HG03139 (cell line): ENCODE data around the gene PPEF1.
"Not testable (repeated sequence)": the region's sequence is repeated elsewhere in the genome, so short reads cannot be mapped to it uniquely, and the experiment has no call there.

ENCODE experiments used
- ATAC-seq: cut with Tn5 transposase; IDR thresholded peaks from one replicate; pipeline ENCODE4 v1.9.1; 2021; ENCODE audit not compliant: unreplicated experiment

Gene PPEF1

DNA sequence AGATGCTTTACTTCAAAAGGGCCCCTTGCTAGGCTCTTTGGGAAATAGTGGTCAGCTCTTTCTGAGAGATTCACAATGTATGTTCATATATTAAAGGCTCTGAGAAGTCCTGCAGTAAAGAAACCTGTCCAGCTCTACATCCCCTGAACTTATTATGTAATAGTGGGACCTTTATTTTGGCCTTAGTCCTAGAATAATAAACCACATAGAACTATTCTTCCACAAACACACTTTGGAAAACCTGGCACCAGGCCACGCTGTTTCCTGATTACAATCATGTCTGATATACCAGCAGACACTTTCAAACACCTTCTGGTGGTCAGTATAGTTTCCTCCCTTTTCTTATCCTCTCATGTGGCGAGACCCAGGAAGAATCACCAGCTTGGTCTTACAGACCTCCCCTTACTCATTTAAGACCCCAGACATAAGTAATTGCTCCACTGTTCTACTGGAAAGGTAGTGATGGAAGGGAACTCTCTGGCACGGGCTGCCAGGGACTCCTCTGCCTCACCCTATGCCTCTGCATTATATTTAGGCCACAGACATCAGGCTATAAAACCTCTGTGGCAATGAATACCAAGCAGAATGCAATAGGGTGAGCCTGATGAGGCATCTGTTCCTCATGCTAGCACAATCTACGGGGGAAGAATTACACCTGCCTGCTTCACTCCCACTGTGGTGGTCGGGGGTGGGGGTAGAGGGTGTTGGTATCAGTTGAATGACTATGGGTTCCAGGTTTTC, 5.7 kb upstream of the PPEF1 start:
- no peak for ATAC-seq

DNA sequence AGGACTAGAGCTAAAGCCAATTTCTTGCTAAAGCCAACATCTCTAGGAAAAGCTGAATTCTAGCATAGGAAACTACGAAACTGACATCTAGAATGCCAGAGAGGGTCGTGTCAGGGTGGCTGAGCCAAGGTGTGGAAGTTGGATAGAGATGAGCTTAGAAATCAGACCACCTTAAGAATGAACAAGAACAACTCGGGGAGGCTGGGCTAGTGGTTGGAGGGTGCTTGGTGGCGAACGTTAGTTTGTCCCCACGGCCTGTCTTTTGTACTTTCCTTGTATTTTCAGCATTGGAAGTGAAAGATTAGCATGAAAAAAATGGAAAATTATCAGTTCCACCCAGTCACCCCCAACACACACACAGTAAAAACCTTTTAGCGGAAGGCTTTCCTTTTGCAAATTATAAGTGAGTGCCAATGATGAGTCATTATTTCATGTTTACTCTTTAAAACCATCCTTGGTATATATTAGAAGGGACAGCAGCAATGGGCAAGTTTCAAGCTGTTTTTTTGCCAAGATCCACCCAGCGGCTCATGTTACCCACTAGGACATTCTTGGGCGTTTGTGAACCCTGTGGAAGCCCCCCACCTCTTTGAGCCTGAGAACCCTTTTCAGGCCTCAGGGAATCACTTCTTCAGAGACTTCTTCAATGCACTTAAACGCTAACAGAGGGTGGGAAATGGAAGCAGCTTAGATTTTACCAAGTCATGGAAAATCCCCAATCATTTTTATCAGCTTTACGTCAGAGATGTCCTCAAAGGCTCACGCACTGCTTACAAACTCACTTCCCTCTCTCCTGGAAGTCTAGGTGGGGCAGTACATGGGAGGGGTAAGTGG, 4.9 kb upstream of the PPEF1 start:
- no peak for ATAC-seq

DNA sequence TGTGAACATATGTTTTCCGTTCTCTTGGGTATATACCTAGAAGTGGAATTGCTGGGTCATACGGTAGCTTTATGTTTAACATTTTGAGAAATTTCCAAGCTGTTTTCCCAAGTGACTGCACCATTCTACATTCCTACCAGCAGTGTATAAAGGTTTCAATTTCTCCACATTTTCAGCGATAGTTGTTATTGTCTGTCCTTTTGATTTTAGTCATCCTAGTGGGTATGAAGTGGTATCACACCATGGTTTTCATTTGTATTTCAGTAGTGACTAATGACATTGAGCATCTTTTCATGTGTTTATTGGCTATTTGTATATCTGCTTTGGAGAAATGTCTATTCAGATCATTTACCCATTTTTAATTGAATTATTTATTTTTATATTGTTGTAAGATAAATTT, 2.4 kb downstream of the PPEF1 start:
- no peak for ATAC-seq

DNA sequence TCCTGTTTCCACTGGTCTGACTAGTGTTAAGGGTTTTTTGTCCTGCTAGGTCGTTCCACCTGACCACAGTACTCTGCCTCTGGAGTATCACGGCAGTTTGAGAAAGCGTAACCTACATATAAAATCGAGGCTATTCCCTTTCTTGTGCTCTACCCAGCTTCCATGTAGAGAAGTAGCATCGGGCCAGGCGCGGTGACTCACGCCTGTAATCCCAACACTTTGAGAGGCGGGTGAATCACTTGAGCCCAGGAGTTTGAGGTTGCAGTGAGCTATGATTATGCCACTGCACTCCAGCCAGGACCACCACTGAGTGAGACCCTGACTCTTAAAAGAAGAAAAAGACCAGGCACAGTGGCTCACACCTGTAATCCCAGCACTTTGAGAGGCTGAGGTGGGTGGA, 7.5 kb downstream of the PPEF1 start:
- no peak for ATAC-seq

DNA sequence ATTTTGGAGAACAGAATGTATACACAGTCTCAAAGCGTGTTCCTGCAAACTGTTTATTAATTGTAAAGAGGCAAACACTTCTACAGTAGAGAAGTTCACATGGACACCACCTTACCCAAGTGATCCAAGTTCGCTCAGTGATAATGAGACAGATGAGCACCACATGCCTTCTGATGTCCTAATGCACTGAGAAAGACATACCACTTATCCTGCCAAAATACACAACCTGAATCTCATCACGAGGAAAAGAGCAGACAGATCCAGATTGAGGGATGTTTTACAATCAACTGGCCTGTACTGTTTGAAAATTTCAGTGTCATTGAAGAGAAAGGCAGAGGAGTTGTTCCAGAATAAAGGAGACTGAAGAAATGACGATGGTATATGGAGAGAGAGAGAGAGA, 12.4 kb downstream of the PPEF1 start:
- ATAC-seq, result no peak

DNA sequence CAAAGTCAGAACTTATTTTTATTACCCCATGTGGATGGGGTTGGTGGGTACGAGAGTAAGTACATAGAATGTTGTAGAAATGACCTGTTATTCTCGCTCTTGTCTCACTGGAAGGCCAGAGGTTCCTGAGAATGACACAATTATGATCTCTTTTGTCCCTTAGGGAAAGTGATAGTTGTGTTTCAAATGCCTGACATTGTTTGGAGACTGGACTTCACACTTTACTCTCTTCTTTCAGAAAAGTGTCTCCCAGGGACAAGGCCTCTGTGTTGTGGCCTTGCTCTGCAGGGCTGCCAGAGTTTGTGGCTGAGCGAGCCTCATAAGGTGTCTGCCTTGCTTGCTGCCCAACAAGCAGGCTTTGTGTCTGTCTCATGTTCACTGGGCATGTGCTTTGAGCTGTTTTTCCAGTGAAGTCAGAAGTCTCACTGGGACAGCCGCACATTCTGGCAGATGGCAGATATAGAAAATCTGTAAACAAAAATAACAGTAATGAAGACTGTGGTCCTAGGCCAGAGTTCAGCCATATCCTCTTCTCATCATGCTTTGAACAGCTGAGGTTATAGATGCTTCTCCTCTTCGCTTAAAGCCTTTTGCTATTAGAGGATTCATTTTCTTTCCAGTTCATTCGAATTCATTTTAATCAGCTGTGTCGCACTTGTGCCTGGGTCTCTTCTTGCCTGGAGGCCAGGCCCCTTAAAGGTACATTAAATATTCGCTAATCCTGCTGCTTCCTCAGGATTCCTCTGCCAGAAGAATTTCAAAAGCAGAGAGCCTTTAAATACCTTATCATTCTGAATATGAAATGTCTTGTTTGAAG, 14.4 kb downstream of the PPEF1 start:
- ATAC-seq, result no peak

DNA sequence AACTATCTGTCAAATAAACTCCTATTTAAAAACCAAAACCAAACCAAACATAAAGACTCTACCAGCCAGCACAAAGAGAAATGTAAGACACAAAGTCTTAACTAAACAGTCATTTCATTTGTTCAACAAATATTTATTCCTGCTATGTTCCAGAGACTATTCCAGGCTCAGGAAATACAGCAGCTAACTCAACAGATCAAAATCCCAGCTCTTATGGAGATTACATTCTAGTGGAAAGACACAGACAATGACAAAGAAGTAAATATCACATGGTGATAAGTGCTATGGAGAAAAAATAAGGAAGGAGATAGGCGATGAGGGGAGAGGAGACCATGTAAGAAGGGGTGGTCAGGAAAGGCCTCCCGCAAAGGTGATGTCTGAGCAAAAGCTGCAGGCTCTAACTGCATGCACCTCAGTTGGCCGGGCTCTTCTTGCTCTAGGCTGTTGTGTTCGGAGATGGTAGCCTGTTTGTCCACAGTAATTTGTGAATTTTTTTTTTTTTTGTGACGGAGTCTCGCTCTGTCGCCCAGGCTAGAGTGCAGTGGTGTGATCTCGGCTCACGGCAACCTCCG, 15.1 kb downstream of the PPEF1 start:
- ATAC-seq, result no peak

DNA sequence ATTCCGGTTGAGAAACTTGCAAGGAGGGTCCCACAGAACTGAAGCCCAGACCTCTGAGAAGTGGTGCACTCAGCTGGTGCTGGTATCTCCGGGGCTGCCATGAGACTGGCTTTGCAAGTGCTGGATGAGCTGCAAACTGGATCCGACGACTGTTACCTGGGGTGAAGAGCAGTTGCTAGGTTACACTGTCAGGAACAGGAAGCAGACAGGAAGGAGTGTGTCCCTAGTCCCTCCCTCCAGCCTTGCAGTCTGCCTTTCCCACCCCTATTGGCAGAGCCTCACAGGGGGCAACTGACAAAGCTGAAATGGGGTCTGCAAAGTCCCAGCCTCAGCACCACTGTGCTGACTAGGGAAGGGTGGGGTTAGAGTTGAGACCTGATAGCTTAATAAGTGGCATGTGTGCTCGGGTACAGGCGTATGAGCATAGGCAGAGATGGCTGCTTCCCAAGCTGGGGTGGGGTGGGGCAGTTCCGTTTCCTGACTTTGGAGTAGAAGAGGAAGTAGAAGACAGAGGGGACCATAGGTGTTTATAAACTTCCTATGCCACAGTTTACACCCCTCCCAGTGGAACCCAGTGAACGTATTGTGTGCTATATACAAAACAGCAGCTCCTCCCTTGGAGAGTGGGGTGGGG, 18.0 kb downstream of the PPEF1 start:
- no peak for ATAC-seq

DNA sequence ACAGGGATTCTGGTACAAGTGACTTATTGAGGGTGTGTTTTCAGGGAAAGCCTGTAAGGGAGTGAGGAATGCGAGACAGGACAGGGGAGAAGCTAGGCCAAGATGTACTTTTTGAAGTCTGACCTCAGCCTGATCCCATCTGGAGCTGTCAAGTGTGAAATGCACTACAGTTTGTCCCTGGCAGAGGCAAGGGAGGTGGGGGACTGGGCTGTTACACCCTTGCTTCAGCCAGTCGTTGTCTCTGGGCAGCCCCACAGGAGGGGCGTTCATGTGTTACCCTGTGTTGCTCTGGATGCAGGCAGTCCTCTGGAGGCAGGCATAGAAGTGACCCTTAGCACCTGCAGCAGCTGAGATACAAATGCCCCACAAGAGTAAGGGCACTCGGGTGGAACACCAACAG, 25.8 kb downstream of the PPEF1 start:
- ATAC-seq, result no peak

DNA sequence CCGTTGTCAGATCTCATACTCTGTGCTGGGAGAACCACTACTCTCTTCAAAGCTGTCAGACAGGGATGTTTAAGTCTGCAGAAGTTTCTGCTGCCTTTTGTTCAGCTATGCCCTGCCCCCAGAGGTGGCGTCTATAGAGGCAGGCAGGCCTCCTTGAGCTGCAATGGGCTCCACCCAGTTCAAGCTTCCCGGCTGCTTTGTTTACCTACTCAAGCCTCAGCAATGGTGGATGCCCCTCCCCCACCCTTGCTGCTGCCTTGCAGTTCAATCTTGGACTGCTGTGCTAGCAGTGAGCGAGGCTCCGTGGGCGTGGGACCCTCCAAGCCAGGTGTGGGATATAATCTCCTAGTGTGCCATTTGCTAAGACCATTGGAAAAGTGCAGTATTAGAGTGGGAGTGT, 32.2 kb downstream of the PPEF1 start:
- ATAC-seq, result not testable (repeated sequence)

DNA sequence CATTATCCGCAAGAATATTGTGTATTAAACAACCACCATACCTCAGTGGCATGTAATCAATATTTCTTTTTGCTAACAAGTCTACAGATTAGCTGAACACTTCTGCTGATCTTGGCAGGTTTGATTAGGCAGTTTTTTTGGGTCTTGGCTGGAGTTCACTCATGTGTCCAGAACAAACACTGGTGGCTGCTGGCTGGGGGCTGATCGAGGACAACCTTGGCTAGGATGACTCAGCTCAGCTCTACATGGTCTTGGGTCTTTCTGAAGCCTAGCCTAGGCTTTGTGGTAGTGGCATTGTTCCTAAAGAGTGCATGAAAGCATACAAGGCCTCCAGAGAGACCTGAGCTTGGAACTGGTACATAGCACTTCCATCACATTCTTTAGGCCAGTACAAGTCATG, 41.1 kb downstream of the PPEF1 start:
- ATAC-seq, result no peak

DNA sequence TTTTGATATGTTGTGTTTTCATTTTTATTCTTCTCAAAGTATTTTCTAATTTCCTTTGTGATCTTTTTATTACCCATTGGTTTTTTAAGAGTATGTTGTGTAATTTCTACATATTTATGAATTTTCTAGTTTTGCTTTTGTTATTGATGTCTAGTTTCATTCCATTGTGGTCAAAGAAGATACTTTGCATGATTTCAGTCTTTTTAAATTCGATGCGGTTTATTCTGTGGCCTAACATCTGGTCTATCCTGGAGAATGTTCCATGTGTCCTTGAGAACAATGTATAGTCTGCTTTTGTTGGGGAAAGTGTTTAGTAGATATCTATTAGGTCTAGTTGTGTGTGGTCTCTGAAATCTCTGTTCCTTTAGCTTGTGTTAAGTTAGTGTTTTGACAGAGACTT, 46.2 kb downstream of the PPEF1 start:
- no peak for ATAC-seq

DNA sequence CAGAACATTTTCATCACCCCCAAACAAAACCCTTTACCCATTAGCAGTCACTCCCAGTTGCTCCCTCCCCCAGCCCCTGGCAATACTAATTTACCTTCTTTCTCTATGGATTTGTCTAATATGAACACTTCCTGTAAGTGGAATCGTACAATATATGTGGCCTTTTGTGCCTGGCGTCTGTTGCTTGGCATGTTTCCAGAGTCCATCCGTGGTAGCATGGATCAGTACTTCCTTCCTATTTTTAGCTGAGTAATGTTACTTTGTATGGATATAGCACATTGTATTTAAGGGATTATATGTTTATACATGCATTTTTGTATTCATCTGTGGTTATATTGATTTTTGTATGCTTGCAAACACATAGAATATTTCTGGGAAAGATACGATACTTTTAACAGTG, 48.2 kb downstream of the PPEF1 start:
- no peak for ATAC-seq

DNA sequence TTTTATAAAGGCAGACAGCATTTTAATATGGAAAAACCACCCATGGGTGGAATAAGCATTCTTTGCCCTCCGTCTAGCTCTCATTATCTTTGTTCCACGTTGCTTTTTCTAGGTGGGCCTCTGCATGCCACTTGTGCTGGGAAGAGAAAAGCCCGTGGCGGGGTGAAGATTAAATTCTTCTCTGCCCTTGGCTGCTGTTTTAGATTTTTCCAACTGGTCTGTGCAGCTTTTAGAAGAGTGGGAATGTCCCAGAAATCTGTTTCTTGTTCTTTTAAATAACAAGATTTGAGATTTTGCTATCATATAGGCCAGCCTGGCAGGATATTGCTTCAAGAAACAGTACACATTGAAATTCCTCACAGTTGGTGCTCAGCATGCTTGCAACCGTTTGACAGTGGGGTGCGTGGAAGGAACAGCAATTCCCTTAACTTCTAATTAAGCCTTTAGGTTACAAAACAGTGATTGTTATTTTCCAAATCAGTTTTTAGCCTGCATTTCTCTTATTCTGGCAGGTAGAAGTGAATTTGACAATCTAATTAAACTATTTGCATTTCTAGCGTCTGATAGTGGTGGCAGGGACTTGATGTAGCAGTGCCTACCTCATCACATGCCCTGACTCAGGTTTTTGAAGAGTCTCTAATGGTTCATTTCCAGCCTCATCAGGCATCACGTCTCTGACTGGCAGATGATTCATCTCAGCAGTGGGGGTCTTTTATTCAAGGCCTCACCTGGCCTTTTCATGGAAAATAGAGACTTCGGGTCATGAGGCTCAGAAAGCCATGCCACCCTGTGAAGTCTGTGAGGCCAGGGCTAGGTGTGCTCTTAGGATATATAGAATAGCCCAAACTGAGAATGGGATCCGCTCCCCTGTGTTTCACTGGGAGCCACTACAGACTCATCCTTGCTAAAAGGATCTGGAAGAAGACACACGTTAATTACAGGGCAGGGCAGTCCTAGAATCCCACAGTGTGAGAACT, 50.8 kb downstream of the PPEF1 start:
- no peak for ATAC-seq

DNA sequence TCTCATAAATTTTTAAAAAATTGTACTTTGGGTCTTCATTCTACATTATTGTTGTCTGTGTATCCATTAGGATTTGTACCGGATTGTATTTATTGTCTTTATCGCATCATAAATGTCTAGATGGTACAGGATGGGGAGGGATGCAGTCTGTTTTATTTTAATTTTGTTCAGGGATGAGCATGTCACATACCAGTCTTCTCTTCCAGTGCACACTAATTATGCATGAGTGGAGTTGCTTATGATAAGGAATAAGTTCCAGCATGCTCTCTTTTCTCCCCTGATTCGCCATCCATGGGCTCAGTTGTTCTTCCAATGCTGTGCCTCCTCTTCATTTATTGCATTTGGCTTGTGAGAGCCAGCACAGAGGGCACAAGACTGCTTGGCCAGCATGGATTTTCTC, 54.3 kb downstream of the PPEF1 start:
- ATAC-seq, result no peak

DNA sequence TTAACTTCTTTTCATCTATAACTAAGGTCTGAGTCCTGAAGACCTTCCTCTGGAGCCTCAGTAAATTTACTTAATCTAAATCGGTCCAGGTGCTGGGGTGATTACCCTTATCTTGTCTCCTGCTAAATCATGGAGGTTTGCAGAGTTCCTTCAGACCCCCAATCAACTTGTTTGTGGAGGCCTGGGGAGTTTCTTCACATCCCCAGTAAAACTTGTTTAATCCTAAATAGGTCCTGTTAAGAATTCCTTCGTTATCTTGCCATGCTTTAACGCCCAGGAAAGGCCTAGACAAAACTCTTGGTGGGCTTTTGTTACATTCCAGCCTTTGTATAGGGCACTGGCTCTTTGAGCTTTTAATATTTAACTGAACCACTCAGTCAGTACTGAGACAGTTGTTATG, 55.7 kb downstream of the PPEF1 start:
- ATAC-seq, result not testable (repeated sequence)

DNA sequence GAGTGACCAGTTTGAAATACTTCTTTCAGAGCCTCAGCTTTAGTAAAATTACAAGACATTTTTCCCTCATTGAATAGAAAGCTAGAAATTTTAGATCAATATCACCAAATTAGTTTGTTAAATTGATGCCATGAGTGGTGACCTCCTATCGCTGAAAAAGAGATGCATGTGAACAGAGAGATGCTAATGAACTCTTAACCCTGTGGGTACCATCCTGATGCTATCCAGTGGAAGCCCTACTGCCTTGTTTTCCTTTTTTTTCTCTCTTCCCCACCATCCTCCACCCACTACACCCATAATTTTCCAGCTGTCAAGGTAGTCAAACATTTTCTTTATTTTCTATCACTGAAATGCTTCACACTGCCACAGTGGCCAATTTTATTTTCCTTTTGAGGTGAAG, 61.9 kb downstream of the PPEF1 start:
- no peak for ATAC-seq

DNA sequence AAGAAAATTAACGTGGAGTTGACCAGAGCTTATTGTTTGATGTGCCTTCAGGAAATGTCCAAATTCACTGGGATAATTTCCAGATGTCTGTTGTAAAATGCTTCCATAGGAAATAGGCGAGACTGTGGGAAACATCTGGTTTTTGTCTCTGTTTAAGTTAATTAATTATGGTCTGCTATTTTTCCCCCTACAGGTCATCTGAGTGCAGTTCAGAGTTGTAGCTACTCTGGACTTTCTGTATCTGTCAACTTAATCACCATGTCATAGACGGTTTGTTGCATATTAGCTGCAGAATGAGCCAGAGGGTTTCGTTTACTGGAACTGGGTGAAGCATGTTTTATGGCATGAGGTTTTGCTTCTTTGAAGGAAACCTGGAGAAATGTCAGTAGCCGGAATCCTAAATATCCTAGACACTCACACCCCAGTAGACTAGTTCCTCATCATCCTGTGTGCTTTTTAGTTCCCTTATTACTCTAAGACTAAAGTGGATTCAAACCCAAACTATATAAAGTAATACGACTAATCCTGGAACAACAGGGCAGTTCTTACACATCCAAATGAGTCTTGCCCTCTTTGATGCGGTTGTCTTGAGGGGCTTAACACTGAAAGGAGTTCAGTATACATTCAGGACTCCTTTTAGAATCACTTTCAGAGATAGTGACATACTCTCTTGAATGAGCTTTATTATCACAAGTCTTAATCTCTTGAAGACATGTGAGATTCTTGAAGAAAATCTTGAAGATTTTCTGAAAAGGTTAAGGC, 62.5 kb downstream of the PPEF1 start:
- ATAC-seq, result no peak

DNA sequence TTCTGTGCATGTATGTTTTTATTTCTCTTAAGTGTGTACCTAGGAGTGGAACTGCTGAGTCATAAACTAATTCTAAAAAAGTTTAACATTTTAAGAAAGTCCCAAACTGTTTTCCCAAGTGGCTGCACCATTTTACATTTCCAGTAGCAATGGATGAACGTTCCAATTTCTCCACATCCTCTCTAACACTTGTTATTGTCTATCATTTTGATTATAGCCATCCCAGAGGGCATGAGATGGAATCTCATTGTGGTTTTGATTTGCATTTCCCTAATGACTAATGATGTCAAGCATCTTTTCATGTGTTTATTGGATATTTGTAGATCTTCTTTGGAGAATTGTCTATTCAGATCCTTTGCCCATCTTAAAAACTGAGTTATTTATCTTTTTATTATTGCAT, 82.5 kb downstream of the PPEF1 start:
- ATAC-seq, result no peak
